SK-MEL-5 (cell line): Measurements from ENCODE around the gene HOXA7. TPM values are rescaled to one million over a fixed set of nuclear protein-coding genes. Genes with fewer than 3 reads are reported as not detected.

Experiments used
- DNase-seq: peaks from one replicate; pipeline ENCODE4 v3.0.0-alpha.2; 2016; ENCODE audit warnings: low read depth, low spot score
- in situ Hi-C: cut with HindIII; loops from 2 replicates; pipeline ENCODE4 v1.10.0; 2016; ENCODE audit warnings: low sequenced_read_pairs, high pct_unique_total_duplicates, low pct_unique_long_range_greater_than_20kb
- small RNA-seq, 2 experiments: library from RNA; depleted of rRNA; stranded (forward); fragments of <200 nt; gene quantifications; one replicate each; pipeline ENCODE3, GENCODE V24; 2014
- total RNA-seq: library from RNA; depleted of rRNA; stranded (reverse); fragments of >200 nt; shearing (Covaris generic); gene quantifications from 2 replicates; pipeline ENCODE4 v1.2.3, GENCODE V29; 2014; rRNA removed

Gene HOXA7
- total RNA-seq, 1 experiment from 2014 or later = not detected

- DNase-seq = no peak
Measured at GRCh38 chr7:27111042-27111750, 45.3 kb downstream of the HOXA7 start.

GRCh38 chr7:27110186-27111031 lies 46.1 kb downstream of the HOXA7 start:
- in situ Hi-C loops = no loop called here
- DNase-seq = no peak

More at GRCh38 chr7:27111042-27111750, 45.3 kb downstream of the HOXA7 start:
- in situ Hi-C loops = no loop called here

- no peak for DNase-seq
- in situ Hi-C loops = no loop called here
Measured at GRCh38 chr7:27109466-27110185, 46.8 kb downstream of the HOXA7 start.

GRCh38 chr7:27108390-27109127 lies 47.9 kb downstream of the HOXA7 start:
- in situ Hi-C loops = no loop called here

GRCh38 chr7:27107391-27108381 lies 48.8 kb downstream of the HOXA7 start:
- no peak for DNase-seq
- in situ Hi-C loops = no loop called here

More at GRCh38 chr7:27108390-27109127, 47.9 kb downstream of the HOXA7 start:
- DNase-seq = no peak

- in situ Hi-C loops = no loop called here
Measured at GRCh38 chr7:27106901-27107240, 49.6 kb downstream of the HOXA7 start.

GRCh38 chr7:27106181-27106900 lies 50.1 kb downstream of the HOXA7 start:
- no peak for DNase-seq
- in situ Hi-C loops = no loop called here

More at GRCh38 chr7:27106901-27107240, 49.6 kb downstream of the HOXA7 start:
- DNase-seq = no peak

GRCh38 chr7:27105301-27106031 lies 51.0 kb downstream of the HOXA7 start:
- no peak for DNase-seq
- in situ Hi-C loops = no loop called here

- in situ Hi-C loops = no loop called here
- no peak for DNase-seq
Measured at GRCh38 chr7:27104341-27105058, 52.0 kb downstream of the HOXA7 start.

Small RNA genes within 50 kb of the gene (small RNA-seq; reads per million reads assigned to genes)
- 0 reads per million in 2 experiments for gene AC004080.5
- 0 reads per million in 2 experiments for gene RF02140
- gene RF02141 = 0 reads per million in 2 experiments

Other genes with a start within 250 kb of the HOXA7 start
- 5.6 TPM in 2 replicates for gene HOXA1, start 60.7 kb downstream of the HOXA7 start, total RNA-seq
- gene HOXA2, start 54.0 kb downstream of the HOXA7 start, total RNA-seq = 0.21 and 0.67 TPM in 2 replicates
- 0.50 and 0.83 TPM in 2 replicates for gene HOXA4, start 25.9 kb downstream of the HOXA7 start, total RNA-seq
- gene HOXA5, start 13.0 kb downstream of the HOXA7 start, total RNA-seq = 6.5 and 10.3 TPM in 2 replicates
- gene HOXA6, start 8.9 kb downstream of the HOXA7 start, total RNA-seq = 1.5 and 1.9 TPM in 2 replicates
- gene HOXA3, start 4.1 kb downstream of the HOXA7 start, total RNA-seq = 0.56 and 3.5 TPM in 2 replicates
- gene HOXA9, start 8.9 kb upstream of the HOXA7 start, total RNA-seq = not detected in 2 replicates
- not detected in 2 replicates for gene HOXA10, start 17.6 kb upstream of the HOXA7 start, total RNA-seq
- 0.08 and 0.16 TPM in 2 replicates for gene HOXA11, start 28.6 kb upstream of the HOXA7 start, total RNA-seq
- gene HOXA13, start 43.4 kb upstream of the HOXA7 start, total RNA-seq = 1.5 and 2.0 TPM in 2 replicates
- gene EVX1, start 86.1 kb upstream of the HOXA7 start, total RNA-seq = not detected in 2 replicates